Nephron (organoid): ENCODE data around the gene MUC2.

ENCODE experiments used
- H3K27ac Mint-ChIP-seq, 3 experiments: 2 replicates each; pipeline ENCODE4 v1.8.0; 2020; ENCODE audit warnings: mixed read lengths in 3 of 3, mild to moderate bottlenecking in 2 of 3, moderate library complexity in 1 of 3
- H3K27me3 Mint-ChIP-seq: 2 replicates; pipeline ENCODE4 v1.8.0; 2021; ENCODE audit warnings: low read depth, mild to moderate bottlenecking, moderate library complexity, mixed read lengths
- H3K36me3 Mint-ChIP-seq: 2 replicates; pipeline ENCODE4 v1.8.0; 2020; ENCODE audit warnings: low read depth, mixed read lengths
- H3K4me1 Mint-ChIP-seq: 2 replicates; pipeline ENCODE4 v1.8.0; 2020; ENCODE audit warnings: mixed read lengths
- H3K4me3 Mint-ChIP-seq, 3 experiments: 2 replicates each; pipeline ENCODE4 v1.8.0; 2020; ENCODE audit warnings: mild to moderate bottlenecking in 3 of 3, mixed read lengths in 3 of 3, moderate library complexity in 2 of 3
- H3K9me3 Mint-ChIP-seq: 2 replicates; pipeline ENCODE4 v1.8.0; 2020; ENCODE audit warnings: mixed read lengths
- TF ChIP-seq, protein P1 (sequence below), 3 experiments: fragments of 200-600 bp; sonication (generic); IDR thresholded peaks; one replicate each; pipeline ENCODE4 v1.5.0; 2021; ENCODE audit warnings: antibody characterized with exemption in 3 of 3; ENCODE audit not compliant: unreplicated experiment in 3 of 3

MUC2 gene

DNA sequence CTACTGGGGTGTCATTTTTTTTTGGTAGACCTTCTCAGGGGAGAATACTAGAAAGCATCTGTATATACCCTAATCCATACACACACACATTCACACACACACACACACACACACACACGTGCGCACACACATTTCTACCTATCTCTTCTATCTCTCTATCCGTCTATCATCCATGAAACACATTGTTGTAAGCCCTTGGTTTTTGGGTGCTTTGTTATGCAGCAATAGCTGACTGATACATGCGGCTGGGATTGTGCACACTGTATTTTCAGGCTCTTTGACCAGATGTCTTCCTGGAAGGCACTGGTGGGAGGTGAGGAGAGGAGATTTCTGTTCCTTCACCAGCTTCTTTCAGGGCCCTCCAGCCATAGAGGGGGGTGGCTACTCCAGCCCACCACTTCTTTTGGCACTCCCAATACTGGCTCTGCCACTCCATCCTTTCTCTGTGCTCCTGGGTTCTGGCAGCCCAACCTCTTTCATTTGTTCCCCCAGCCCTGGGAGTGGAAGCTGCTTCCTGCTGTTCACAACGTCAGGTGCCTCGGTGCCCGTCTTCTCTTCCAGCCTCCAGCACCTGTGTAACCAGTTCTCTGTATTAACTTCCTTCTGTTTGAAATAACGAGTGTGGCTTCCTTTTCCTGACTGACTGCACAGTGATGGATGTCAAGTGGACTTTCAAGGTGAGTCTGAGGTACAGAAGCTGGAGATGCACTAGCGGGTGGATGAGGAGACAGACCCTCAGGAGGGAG lies 12.4 kb upstream of the MUC2 start:
- Mint-ChIP-seq H3K27me3 (peaks cover 12% of the 10 kb centered on the region), H3K9me3 (peaks cover 17% of the 10 kb centered on the region), H3K4me1 (no peaks in the 10 kb centered on the region), H3K4me3 (no peak overlapping the region), H3K27ac (no peak overlapping the region), H3K36me3 (peaks cover 3% of the 10 kb centered on the region)
- TF ChIP-seq, protein P1, sequence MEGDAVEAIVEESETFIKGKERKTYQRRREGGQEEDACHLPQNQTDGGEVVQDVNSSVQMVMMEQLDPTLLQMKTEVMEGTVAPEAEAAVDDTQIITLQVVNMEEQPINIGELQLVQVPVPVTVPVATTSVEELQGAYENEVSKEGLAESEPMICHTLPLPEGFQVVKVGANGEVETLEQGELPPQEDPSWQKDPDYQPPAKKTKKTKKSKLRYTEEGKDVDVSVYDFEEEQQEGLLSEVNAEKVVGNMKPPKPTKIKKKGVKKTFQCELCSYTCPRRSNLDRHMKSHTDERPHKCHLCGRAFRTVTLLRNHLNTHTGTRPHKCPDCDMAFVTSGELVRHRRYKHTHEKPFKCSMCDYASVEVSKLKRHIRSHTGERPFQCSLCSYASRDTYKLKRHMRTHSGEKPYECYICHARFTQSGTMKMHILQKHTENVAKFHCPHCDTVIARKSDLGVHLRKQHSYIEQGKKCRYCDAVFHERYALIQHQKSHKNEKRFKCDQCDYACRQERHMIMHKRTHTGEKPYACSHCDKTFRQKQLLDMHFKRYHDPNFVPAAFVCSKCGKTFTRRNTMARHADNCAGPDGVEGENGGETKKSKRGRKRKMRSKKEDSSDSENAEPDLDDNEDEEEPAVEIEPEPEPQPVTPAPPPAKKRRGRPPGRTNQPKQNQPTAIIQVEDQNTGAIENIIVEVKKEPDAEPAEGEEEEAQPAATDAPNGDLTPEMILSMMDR (IDR thresholded peaks at IDR 0.05; ENCODE audit: unreplicated experiment in 3 of 3), result no peak

DNA sequence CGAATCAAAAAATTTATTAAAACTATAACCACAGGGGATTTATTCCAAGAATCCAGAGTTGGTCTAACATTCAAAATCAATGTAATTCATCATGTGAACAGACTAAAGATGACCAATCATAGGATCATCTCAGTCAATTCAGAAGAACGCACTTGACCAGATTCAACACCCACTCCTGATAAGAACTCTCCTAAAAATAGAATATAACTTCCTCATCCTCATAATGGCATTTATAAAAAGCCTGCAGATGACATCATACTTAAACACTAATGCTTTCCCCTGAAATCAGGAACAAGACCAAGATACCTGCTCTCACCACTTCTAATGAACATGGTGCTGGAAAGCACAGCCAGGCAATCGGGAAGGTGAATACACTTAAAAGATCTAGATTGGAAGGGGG lies 10.5 kb upstream of the MUC2 start:
- Mint-ChIP-seq H3K36me3 (peaks cover 3% of the 10 kb centered on the region), H3K4me3 (no peak overlapping the region), H3K27ac (no peak overlapping the region), H3K9me3 (peaks cover 17% of the 10 kb centered on the region), H3K27me3 (peaks cover 10% of the 10 kb centered on the region), H3K4me1 (no peaks in the 10 kb centered on the region)
- TF ChIP-seq, protein P1 (IDR thresholded peaks at IDR 0.05; ENCODE audit: unreplicated experiment in 3 of 3), result no peak

DNA sequence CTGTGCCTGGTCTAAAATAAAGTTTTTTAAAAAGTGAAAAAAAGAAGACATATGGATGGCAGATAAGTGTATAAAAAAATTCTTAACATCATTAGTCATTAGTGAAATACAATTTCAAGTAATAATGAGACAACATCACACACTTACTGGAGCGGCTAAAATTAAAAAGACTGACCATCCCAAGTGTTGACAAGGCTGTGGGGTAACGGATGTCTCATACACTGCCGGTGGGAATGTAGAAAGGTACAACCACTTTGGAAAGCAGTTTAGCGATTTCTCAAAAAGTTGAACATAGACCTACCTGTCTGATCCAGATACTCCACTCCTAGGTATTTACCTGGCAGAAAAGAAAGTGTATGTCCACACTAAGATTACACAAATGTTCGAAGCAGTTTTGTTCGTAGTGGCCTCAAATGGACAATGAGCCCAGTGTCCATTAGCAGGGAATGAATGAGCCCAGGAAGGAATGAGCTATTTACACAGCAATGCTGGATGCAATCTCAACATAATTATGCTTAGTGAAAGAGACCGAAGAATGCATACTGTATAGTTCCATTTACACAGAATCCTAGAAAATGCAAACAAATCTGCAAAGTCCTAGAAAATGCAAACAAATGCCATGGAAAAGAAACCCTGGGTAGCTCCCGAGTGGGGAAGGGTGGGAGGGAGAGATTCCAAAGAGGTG lies 6.7 kb upstream of the MUC2 start:
- Mint-ChIP-seq H3K27ac (no peak overlapping the region), H3K36me3 (no peaks in the 10 kb centered on the region), H3K27me3 (peaks cover 6% of the 10 kb centered on the region), H3K4me3 (no peak overlapping the region), H3K9me3 (peaks cover 5% of the 10 kb centered on the region), H3K4me1 (no peaks in the 10 kb centered on the region)
- TF ChIP-seq, protein P1 (IDR thresholded peaks at IDR 0.05; ENCODE audit: unreplicated experiment in 3 of 3), result no peak

DNA sequence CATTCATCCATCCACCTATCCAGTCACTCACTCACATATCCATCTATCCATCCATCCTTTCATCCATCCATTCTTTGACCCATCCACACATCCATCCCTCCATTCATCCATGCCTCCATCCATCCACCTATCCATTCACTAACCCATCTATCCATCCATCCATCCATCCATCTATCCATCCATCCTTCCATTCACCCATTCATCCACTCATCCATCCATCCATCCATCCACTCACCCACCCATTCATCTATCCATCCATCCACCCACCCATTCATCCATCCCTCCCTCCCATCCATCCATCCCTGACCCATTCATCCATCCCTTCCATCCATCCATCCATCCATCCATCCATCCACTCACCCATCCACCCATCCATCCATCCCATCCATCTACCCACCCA lies 4.9 kb upstream of the MUC2 start:
- H3K9me3 Mint-ChIP-seq, result no peaks in the 10 kb centered on the region
- no peak overlapping the region for H3K4me3 Mint-ChIP-seq
- peaks cover 3% of the 10 kb centered on the region for H3K27me3 Mint-ChIP-seq

DNA sequence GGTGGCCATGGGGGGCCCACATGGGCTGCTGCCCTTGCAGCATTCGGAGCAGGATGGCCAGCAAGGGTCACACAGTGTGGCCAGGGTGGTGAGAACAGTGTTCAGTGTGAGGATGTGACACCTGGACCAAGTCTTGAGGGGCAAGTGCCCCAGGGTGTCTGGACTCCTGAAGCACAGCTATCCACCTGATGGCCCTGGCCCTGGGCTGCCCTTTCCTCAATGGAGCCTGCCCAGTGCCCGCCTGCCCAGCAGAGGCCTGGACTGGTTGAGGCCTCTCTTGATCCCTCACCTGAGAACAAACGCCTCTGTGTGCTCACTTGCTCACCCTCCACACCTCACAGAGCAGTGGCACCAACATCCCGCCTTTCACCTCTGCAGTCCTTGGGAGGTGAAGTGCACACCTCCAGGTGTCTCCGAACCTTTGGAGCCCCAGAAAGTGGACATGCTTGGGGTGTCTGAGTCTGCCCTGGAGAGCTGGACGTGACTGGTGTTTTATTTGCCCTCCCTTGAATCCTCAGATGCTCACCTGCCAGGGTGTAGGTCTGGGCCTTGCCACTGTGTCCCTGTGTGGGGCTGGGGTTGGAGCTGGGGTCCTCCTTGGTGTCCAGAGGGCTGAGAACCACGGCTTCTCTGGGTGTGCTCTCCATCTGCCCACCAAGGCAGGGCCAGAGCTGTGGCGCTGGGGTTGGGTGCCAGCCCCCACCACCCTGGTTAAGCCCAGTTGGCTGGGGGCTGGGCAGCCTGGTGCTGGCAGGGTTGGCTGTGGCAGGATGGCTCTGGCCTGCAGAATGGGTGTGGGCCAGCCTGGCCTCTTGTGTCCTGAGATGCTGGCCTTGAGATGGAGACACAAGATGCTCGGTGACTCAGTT lies 3.8 kb upstream of the MUC2 start:
- H3K27me3 Mint-ChIP-seq, result peaks cover 3% of the 10 kb centered on the region
- no peaks in the 10 kb centered on the region for H3K4me1 Mint-ChIP-seq
- TF ChIP-seq, protein P1 (IDR thresholded peaks at IDR 0.05; ENCODE audit: unreplicated experiment in 3 of 3), result no peak
- H3K9me3 Mint-ChIP-seq, result no peaks in the 10 kb centered on the region
- H3K36me3 Mint-ChIP-seq, result no peaks in the 10 kb centered on the region
- no peak overlapping the region for H3K27ac Mint-ChIP-seq
- no peak overlapping the region for H3K4me3 Mint-ChIP-seq

More for the DNA sequence above, 4.9 kb upstream of the MUC2 start:
- Mint-ChIP-seq H3K4me1 (no peaks in the 10 kb centered on the region), H3K27ac (no peak overlapping the region), H3K36me3 (no peaks in the 10 kb centered on the region)
- TF ChIP-seq, protein P1 (IDR thresholded peaks at IDR 0.05; ENCODE audit: unreplicated experiment in 3 of 3), result no peak
